HCT116 (cell line): ENCODE measurements around the gene NRCAM. TPM values are rescaled to one million over a fixed set of nuclear protein-coding genes. Genes with fewer than 3 reads are reported as not detected.

Experiments used
- ATAC-seq: fragments of 200-7000 bp; cut with Tn5 transposase; 2 replicates; pipeline ENCODE4 v1.9.1; 2020; ENCODE audit warnings: mild to moderate bottlenecking, moderate library complexity
- BruUV-seq: library from RNA; stranded (reverse); fragments of 400-500 nt; replicated peaks from 2 replicates; lab custom pipeline; 2021; lab: Mats Ljungman, UMichigan
- CTCF ChIA-PET: fragments of 300-600 bp; sonication (Branson Sonifier 250); formaldehyde crosslinking; loops from one replicate; lab custom pipeline; 2021; ENCODE audit warnings: antibody characterized with exemption; lab: Charles Lee
- POLR2A ChIA-PET: fragments of 300-600, 350-600 bp; sonication (Branson Sonifier 250); formaldehyde crosslinking; loops from one replicate; lab custom pipeline; 2021; ENCODE audit warnings: antibody characterized with exemption; lab: Charles Lee
- RAD21 ChIA-PET, 2 experiments: fragments of 300-600 bp; sonication (Branson Sonifier 250); formaldehyde crosslinking; loops; one replicate each; lab custom pipeline; 2023; ENCODE audit warnings: low total read pairs in 2 of 2; ENCODE audit not compliant: uncharacterized antibody in 2 of 2, unreplicated experiment in 2 of 2, low non-redundant PET in 1 of 2; lab: Charles Lee
- DNase-seq: peaks from one replicate; pipeline ENCODE4 v3.0.0-alpha.2; 2010; ENCODE audit warnings: low read depth, low spot score
- H2AFZ ChIP-seq: fragments of 200-600 bp; shearing (Covaris generic), sonication (generic); 2 replicates; pipeline ENCODE4 v1.6.1; 2017; ENCODE audit warnings: low read depth, mixed run types, mixed read lengths, antibody characterized with exemption, low read length; ENCODE audit not compliant: poor library complexity, severe bottlenecking
- H3K27ac ChIP-seq: 2 replicates; pipeline ENCODE4 v1.5.1; 2012; ENCODE audit warnings: low read depth, low read length
- H3K27me3 ChIP-seq: fragments of 200-600 bp; sonication (generic); 2 replicates; pipeline ENCODE4 v1.6.1; 2016; ENCODE audit warnings: mixed run types, low read length, mixed read lengths; ENCODE audit not compliant: insufficient read depth
- H3K36me3 ChIP-seq, 2 experiments: fragments of 200-500 bp in 1 of 2; fragments of 200-600 bp in 1 of 2; sonication (Bioruptor generic) in 1 of 2; sonication (generic) in 1 of 2; 2 replicates each; pipeline versions ENCODE4 v1.5.1 to v1.6.1; 2014 to 2016; ENCODE audit warnings: low read length in 2 of 2, inconsistent platforms in 1 of 2, mixed read lengths in 1 of 2, mixed run types in 1 of 2; ENCODE audit not compliant: insufficient read depth in 2 of 2, control insufficient read depth in 1 of 2
- H3K4me1 ChIP-seq, 2 experiments: fragments of 200-600 bp in 1 of 2; sonication (generic) in 1 of 2; 2 replicates each; pipeline versions ENCODE4 v1.5.1 to v1.6.1; 2012 to 2017; ENCODE audit warnings: low read length in 2 of 2, inconsistent platforms in 1 of 2, mild to moderate bottlenecking in 1 of 2, mixed read lengths in 1 of 2, mixed run types in 1 of 2, moderate library complexity in 1 of 2; ENCODE audit not compliant: insufficient read depth in 2 of 2, control insufficient read depth in 1 of 2
- H3K4me2 ChIP-seq: fragments of 200-600 bp; sonication (generic); 2 replicates; pipeline ENCODE4 v1.6.1; 2017; ENCODE audit warnings: mixed run types, low read length, mixed read lengths
- H3K4me3 ChIP-seq, 2 experiments: fragments of 200-600 bp in 1 of 2; sonication (generic) in 1 of 2; replicated peaks in 1 of 2; 2 replicates each; pipeline ENCODE4 v1.5.1; 2011 to 2016; ENCODE audit warnings: low read length in 2 of 2, control low read depth in 1 of 2, low read depth in 1 of 2, mild to moderate bottlenecking in 1 of 2, mixed read lengths in 1 of 2, mixed run types in 1 of 2
- H3K79me2 ChIP-seq: fragments of 200-600 bp; sonication (generic); 2 replicates; pipeline ENCODE4 v1.6.1; 2017; ENCODE audit warnings: mild to moderate bottlenecking, mixed run types, low read length, moderate library complexity, mixed read lengths; ENCODE audit not compliant: insufficient read depth
- H3K9ac ChIP-seq: fragments of 200-600 bp; sonication (generic); 2 replicates; pipeline ENCODE4 v1.6.1; 2016; ENCODE audit warnings: low read length, mixed read lengths
- H3K9me2 ChIP-seq: fragments of 200-600 bp; sonication (generic), shearing (Covaris generic); 2 replicates; pipeline ENCODE4 v1.6.1; 2017; ENCODE audit warnings: mixed run types, mild to moderate bottlenecking, moderate library complexity; ENCODE audit not compliant: insufficient read depth
- H3K9me3 ChIP-seq, 2 experiments: fragments of 200-500 bp in 1 of 2; fragments of 200-600 bp in 1 of 2; sonication (Bioruptor generic) in 1 of 2; sonication (generic) in 1 of 2; 2 replicates each; pipeline ENCODE4 v1.6.1; 2014 to 2017; ENCODE audit warnings: low read length in 2 of 2, mixed read lengths in 2 of 2, inconsistent platforms in 1 of 2, low read depth in 1 of 2, mild to moderate bottlenecking in 1 of 2, mixed run types in 1 of 2, moderate library complexity in 1 of 2; ENCODE audit not compliant: control insufficient read depth in 1 of 2, insufficient read depth in 1 of 2
- H4K20me1 ChIP-seq: fragments of 200-600 bp; sonication (generic), shearing (Covaris generic); 2 replicates; pipeline ENCODE4 v1.6.1; 2017; ENCODE audit warnings: mixed run types, mild to moderate bottlenecking, moderate library complexity; ENCODE audit not compliant: insufficient read depth
- CBX3 ChIP-seq: IDR thresholded peaks from 2 replicates; pipeline ENCODE4 v1.6.1; 2012; ENCODE audit warnings: low read depth
- EGR1 ChIP-seq: IDR thresholded peaks from 2 replicates; pipeline ENCODE4 v1.6.1; 2012; ENCODE audit warnings: low read depth
- EZH2 ChIP-seq: fragments of 200-600 bp; sonication (generic); IDR thresholded peaks from 2 replicates; pipeline ENCODE4 v1.6.1; 2017; ENCODE audit warnings: antibody characterized with exemption, mixed run types
- EZH2phosphoT487 ChIP-seq: fragments of 200-600 bp; IDR thresholded peaks from 2 replicates; pipeline ENCODE4 v1.6.1; 2018; ENCODE audit warnings: antibody characterized with exemption, borderline replicate concordance
- FOSL1 ChIP-seq: IDR thresholded peaks from 2 replicates; pipeline ENCODE4 v1.6.1; 2012; ENCODE audit warnings: low read depth
- POLR2AphosphoS5 ChIP-seq: IDR thresholded peaks from 2 replicates; pipeline ENCODE4 v1.6.1; 2011; ENCODE audit warnings: mild to moderate bottlenecking, low read depth, low read length, moderate library complexity
- SIN3A ChIP-seq: IDR thresholded peaks from 2 replicates; pipeline ENCODE4 v1.6.1; 2012; ENCODE audit warnings: low read depth
- SRF ChIP-seq: IDR thresholded peaks from 2 replicates; pipeline ENCODE4 v1.6.1; 2012; ENCODE audit warnings: low read depth
- TCF7L2 ChIP-seq: IDR thresholded peaks from 2 replicates; pipeline ENCODE4 v1.7.0; 2011; ENCODE audit warnings: borderline replicate concordance, inconsistent platforms; ENCODE audit not compliant: insufficient read depth, insufficient read length; ENCODE audit errors: extremely low read depth
- ZFX ChIP-seq: fragments of 450-650 bp; IDR thresholded peaks from 2 replicates; pipeline ENCODE4 v1.6.1; 2017
- intact Hi-C: fragments of 100-400 bp; cut with micrococcal nuclease; formaldehyde crosslinking; loops from 2 replicates; pipeline ENCODE4 v1.10.0; 2022
- total RNA-seq: library from RNA; stranded (reverse); gene quantifications from one replicate; pipeline ENCODE4 v1.2.1, GENCODE V29; 2021; ENCODE audit not compliant: unreplicated experiment
- TF ChIP-seq, protein P1 (sequence below): IDR thresholded peaks from 2 replicates; pipeline ENCODE4 v1.6.1; 2012
- TF ChIP-seq, protein P2 (sequence below): IDR thresholded peaks from 2 replicates; pipeline ENCODE4 v1.6.1; 2012
- TF ChIP-seq, protein P3 (sequence below): IDR thresholded peaks from 2 replicates; pipeline ENCODE4 v1.6.1; 2012; ENCODE audit warnings: low read depth
- TF ChIP-seq, protein P4 (sequence below): IDR thresholded peaks from 2 replicates; pipeline ENCODE4 v1.6.1; 2011; ENCODE audit warnings: mild to moderate bottlenecking, low read length, moderate library complexity; ENCODE audit not compliant: insufficient replicate concordance; ENCODE audit errors: extremely low read depth

The NRCAM gene
- total RNA-seq, 1 experiment from 2014 or later, result 0.15 TPM

DNA sequence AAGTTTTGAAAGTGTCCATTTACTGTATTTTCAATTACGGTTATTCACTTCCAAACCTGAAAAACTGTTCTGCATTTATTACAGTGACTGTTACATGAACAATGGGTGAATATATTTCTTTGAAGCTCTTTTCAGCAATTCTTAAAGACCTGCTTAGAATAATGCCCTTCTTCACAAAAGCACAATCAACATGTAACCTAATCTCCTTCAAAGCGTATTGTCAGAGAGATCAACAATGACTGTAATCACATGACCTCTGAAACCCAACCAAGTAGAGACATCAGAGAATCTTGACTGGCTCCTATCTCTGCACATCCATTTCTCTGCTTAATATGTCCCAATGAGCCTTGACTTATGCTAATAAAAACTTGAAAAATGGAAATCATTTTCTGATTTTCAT, 126.7 kb downstream of the NRCAM start:
- H3K4me2 ChIP-seq, result no peak overlapping the region

DNA sequence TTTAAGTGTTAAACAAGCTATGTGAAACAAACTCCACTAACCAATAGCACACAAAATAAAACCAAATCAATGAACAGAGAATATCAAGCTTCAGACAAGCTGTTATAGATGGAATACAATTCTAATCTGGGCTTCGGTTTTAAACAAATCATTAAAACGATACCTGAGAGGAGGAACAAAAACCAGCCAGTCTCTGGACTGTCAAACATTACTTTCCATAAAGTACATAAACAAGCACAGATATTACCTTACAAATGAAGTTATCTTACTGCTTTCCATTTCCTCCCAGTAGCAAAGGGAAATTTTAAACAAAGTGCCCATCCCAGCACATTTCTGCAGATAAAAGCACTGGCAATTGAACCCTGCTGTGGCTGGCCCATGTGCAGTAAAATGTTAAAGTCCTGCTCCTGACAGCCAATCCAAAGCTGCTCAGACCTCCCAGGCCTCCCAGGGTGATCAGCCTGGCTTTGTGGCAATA, 128.0 kb downstream of the NRCAM start:
- BruUV-seq, result no TSS peak
- no peak overlapping the region for H3K4me3 ChIP-seq
- TF ChIP-seq, protein P1, sequence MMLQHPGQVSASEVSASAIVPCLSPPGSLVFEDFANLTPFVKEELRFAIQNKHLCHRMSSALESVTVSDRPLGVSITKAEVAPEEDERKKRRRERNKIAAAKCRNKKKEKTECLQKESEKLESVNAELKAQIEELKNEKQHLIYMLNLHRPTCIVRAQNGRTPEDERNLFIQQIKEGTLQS, result no peak
- no peak for TF ChIP-seq POLR2AphosphoS5
- TF ChIP-seq EGR1, result no peak
- TF ChIP-seq, protein P2, sequence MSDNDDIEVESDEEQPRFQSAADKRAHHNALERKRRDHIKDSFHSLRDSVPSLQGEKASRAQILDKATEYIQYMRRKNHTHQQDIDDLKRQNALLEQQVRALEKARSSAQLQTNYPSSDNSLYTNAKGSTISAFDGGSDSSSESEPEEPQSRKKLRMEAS, result no peak
- TF ChIP-seq SRF, result no peak
- TF ChIP-seq EZH2phosphoT487, result no peak
- TF ChIP-seq, protein P3, sequence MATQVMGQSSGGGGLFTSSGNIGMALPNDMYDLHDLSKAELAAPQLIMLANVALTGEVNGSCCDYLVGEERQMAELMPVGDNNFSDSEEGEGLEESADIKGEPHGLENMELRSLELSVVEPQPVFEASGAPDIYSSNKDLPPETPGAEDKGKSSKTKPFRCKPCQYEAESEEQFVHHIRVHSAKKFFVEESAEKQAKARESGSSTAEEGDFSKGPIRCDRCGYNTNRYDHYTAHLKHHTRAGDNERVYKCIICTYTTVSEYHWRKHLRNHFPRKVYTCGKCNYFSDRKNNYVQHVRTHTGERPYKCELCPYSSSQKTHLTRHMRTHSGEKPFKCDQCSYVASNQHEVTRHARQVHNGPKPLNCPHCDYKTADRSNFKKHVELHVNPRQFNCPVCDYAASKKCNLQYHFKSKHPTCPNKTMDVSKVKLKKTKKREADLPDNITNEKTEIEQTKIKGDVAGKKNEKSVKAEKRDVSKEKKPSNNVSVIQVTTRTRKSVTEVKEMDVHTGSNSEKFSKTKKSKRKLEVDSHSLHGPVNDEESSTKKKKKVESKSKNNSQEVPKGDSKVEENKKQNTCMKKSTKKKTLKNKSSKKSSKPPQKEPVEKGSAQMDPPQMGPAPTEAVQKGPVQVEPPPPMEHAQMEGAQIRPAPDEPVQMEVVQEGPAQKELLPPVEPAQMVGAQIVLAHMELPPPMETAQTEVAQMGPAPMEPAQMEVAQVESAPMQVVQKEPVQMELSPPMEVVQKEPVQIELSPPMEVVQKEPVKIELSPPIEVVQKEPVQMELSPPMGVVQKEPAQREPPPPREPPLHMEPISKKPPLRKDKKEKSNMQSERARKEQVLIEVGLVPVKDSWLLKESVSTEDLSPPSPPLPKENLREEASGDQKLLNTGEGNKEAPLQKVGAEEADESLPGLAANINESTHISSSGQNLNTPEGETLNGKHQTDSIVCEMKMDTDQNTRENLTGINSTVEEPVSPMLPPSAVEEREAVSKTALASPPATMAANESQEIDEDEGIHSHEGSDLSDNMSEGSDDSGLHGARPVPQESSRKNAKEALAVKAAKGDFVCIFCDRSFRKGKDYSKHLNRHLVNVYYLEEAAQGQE, result no peak
- TF ChIP-seq, protein P4, sequence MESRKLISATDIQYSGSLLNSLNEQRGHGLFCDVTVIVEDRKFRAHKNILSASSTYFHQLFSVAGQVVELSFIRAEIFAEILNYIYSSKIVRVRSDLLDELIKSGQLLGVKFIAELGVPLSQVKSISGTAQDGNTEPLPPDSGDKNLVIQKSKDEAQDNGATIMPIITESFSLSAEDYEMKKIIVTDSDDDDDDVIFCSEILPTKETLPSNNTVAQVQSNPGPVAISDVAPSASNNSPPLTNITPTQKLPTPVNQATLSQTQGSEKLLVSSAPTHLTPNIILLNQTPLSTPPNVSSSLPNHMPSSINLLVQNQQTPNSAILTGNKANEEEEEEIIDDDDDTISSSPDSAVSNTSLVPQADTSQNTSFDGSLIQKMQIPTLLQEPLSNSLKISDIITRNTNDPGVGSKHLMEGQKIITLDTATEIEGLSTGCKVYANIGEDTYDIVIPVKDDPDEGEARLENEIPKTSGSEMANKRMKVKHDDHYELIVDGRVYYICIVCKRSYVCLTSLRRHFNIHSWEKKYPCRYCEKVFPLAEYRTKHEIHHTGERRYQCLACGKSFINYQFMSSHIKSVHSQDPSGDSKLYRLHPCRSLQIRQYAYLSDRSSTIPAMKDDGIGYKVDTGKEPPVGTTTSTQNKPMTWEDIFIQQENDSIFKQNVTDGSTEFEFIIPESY, result no peak
- TF ChIP-seq TCF7L2, result no peak

More for the DNA sequence above, 126.7 kb downstream of the NRCAM start:
- ChIA-PET RAD21 (no interaction called here), POLR2A (no interaction called here), CTCF (no interaction called here)
- Histone ChIP-seq H3K9ac (no peak overlapping the region), H3K36me3 (no peaks in the 10 kb centered on the region), H3K4me3 (no peak overlapping the region), H3K9me2 (no peaks in the 10 kb centered on the region), H3K4me1 (no peaks in the 10 kb centered on the region), H3K27ac (no peak overlapping the region), H3K27me3 (no peaks in the 10 kb centered on the region), H2AFZ (no peak overlapping the region), H4K20me1 (no peaks in the 10 kb centered on the region), H3K79me2 (no peaks in the 10 kb centered on the region), H3K9me3 (no peaks in the 10 kb centered on the region)
- intact Hi-C loops, result no loop called here
- no peak for ATAC-seq
- no peak for DNase-seq
- TF ChIP-seq, protein P1, result no peak
- TF ChIP-seq EZH2 (no peak), CBX3 (no peak), SIN3A (no peak), EGR1 (no peak), ZFX (no peak), FOSL1 (no peak)
- BruUV-seq, result no TSS peak

More for the DNA sequence above, 128.0 kb downstream of the NRCAM start:
- no peaks in the 10 kb centered on the region for H3K9me2 ChIP-seq
- H3K9me3 ChIP-seq, result no peaks in the 10 kb centered on the region
- ChIA-PET CTCF (interaction anchor here (1.0 kb wide), 1 partner anchor 145 kb away, joined by 3 read pairs; no protein-coding TSS in a partner anchor), RAD21 (no interaction called here), POLR2A (no interaction called here)
- no peak overlapping the region for H3K4me2 ChIP-seq
- H2AFZ ChIP-seq, result no peak overlapping the region
- no peaks in the 10 kb centered on the region for H3K4me1 ChIP-seq
- no peak for DNase-seq
- H4K20me1 ChIP-seq, result no peaks in the 10 kb centered on the region
- H3K9ac ChIP-seq, result no peak overlapping the region
- ATAC-seq, result no peak
- H3K36me3 ChIP-seq, result no peaks in the 10 kb centered on the region
- intact Hi-C loops, result no loop called here
- H3K79me2 ChIP-seq, result no peaks in the 10 kb centered on the region
- H3K27ac ChIP-seq, result no peak overlapping the region
- H3K27me3 ChIP-seq, result no peaks in the 10 kb centered on the region
